Right lobe of liver (tissue), 6 donors: ENCODE measurements around the gene DNAAF3. TPM values are rescaled to one million over a fixed set of nuclear protein-coding genes. Genes with fewer than 3 reads are reported as not detected.
"Not testable (repeated sequence)": the region's sequence is repeated elsewhere in the genome, so short reads cannot be mapped to it uniquely, and the experiment has no call there.

ENCODE experiments used
- ATAC-seq, 4 donors: fragments of 200-7000 bp; cut with Tn5 transposase; one replicate each; pipeline ENCODE4 v1.9.1; 2020; ENCODE audit warnings: mild to moderate bottlenecking in 4 of 4, moderate library complexity in 4 of 4
- DNase-seq, 3 donors: peaks; one replicate each; pipeline ENCODE4 v3.0.0-alpha.2; 2020
- H3K27ac ChIP-seq, 3 donors: fragments of 200-600 bp; one replicate each; pipeline ENCODE4 v1.8.0; 2022
- H3K27me3 ChIP-seq, 2 donors: fragments of 200-600 bp; one replicate each; pipeline ENCODE4 v1.8.0; 2022
- H3K36me3 ChIP-seq, 4 donors: fragments of 200-600 bp; sonication (generic) in 1 of 4; one replicate each; pipeline versions ENCODE4 v1.5.1 to v1.8.0; 2017 to 2022; ENCODE audit warnings: control low read depth in 1 of 4
- H3K4me1 ChIP-seq, 4 donors: fragments of 200-600 bp; sonication (generic) in 1 of 4; one replicate each; pipeline versions ENCODE4 v1.5.1 to v1.8.0; 2017 to 2022; ENCODE audit warnings: control low read depth in 1 of 4
- H3K4me3 ChIP-seq, 3 donors: fragments of 200-600 bp; one replicate each; pipeline ENCODE4 v1.8.0; 2022
- H3K9me3 ChIP-seq, 4 donors: fragments of 200-600 bp; sonication (generic) in 1 of 4; one replicate each; pipeline versions ENCODE4 v1.5.1 to v1.8.0; 2017 to 2022; ENCODE audit warnings: control low read depth in 1 of 4
- POLR2A ChIP-seq: fragments of 450-650 bp; IDR thresholded peaks from one replicate; pipeline ENCODE4 v1.6.1; 2017; ENCODE audit warnings: antibody characterized with exemption, mild to moderate bottlenecking
- WGBS: methylation state at CpG from one replicate; pipeline ENCODE4 v1.1.6; 2018; ENCODE audit warnings: low coverage, low lambda C conversion rate; ENCODE audit not compliant: insufficient coverage; ENCODE audit errors: missing lambda C conversion rate; 5-methylcytosine and 5-hydroxymethylcytosine counted together
- intact Hi-C, 2 donors: fragments of 100-400 bp; cut with DNase I; formaldehyde crosslinking; loops; one replicate each; pipeline versions ENCODE4 v1.11.2 to v1.14.1; 2022
- total RNA-seq, 6 experiments: library from RNA; depleted of rRNA in 2 of 6; stranded (reverse); fragments of >200 nt in 2 of 6; fragmentation: NEBNext Ultra II Directional in 3 of 6; extraction: Animal tissue kit (Norgen Biotek cat#: 25700) in 3 of 6; gene quantifications; one replicate each; pipeline versions ENCODE4 v1.1.0 to v1.2.4, GENCODE V29; 2016 to 2023
- TF ChIP-seq, protein P1 (sequence below), 4 donors: fragments of 200-600 bp in 3 of 4; fragments of 450-650 bp in 1 of 4; IDR thresholded peaks; one replicate each; pipeline versions ENCODE4 v1.5.1 to v1.8.0; 2016 to 2022; ENCODE audit warnings: antibody characterized with exemption in 4 of 4, mild to moderate bottlenecking in 2 of 4
- donor health status: DM: no; HTN: yes; CAD: no.
- donor health status: DM: no; HTN: no; CAD: no.
- donor health status: DM: no; HTN: no; CAD: no.
- donor health status: DM: no; HTN: yes; CAD: no.
- donor health status: DM: no; HTN: yes; CAD: no.

Gene DNAAF3
- total RNA-seq, 6 experiments from 2014 or later: 0.22 to 4.3 (median 0.49) TPM

- H3K4me1 ChIP-seq: peaks cover 0 to under 1% (median 0%) of the 10 kb centered on the region in 4 donors
- H3K9me3 ChIP-seq: no peaks in the 10 kb centered on the region
- DNase-seq: peak in 2 of 3 donors; percentile 59 to 65
- TF ChIP-seq POLR2A: no peak
- TF ChIP-seq, protein P1, sequence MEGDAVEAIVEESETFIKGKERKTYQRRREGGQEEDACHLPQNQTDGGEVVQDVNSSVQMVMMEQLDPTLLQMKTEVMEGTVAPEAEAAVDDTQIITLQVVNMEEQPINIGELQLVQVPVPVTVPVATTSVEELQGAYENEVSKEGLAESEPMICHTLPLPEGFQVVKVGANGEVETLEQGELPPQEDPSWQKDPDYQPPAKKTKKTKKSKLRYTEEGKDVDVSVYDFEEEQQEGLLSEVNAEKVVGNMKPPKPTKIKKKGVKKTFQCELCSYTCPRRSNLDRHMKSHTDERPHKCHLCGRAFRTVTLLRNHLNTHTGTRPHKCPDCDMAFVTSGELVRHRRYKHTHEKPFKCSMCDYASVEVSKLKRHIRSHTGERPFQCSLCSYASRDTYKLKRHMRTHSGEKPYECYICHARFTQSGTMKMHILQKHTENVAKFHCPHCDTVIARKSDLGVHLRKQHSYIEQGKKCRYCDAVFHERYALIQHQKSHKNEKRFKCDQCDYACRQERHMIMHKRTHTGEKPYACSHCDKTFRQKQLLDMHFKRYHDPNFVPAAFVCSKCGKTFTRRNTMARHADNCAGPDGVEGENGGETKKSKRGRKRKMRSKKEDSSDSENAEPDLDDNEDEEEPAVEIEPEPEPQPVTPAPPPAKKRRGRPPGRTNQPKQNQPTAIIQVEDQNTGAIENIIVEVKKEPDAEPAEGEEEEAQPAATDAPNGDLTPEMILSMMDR (IDR thresholded peaks at IDR 0.05): no peak
- H3K4me3 ChIP-seq: peak overlapping the region in 2 of 3 donors; percentile 4 to 18
- intact Hi-C loops: no loop called here
- peaks cover 0 to 19% of the 10 kb centered on the region in 2 donors for H3K27me3 ChIP-seq
- WGBS: 0% methylated on average over 18 of the region's 37 CpGs
- no peaks in the 10 kb centered on the region for H3K36me3 ChIP-seq
- ATAC-seq: peak; percentile 61 to 82 (median 73)
- H3K27ac ChIP-seq: no peak overlapping the region
These were observed 7.4 kb upstream of the DNAAF3 start for GRCh38 chr19:55173714-55174409.

DNA sequence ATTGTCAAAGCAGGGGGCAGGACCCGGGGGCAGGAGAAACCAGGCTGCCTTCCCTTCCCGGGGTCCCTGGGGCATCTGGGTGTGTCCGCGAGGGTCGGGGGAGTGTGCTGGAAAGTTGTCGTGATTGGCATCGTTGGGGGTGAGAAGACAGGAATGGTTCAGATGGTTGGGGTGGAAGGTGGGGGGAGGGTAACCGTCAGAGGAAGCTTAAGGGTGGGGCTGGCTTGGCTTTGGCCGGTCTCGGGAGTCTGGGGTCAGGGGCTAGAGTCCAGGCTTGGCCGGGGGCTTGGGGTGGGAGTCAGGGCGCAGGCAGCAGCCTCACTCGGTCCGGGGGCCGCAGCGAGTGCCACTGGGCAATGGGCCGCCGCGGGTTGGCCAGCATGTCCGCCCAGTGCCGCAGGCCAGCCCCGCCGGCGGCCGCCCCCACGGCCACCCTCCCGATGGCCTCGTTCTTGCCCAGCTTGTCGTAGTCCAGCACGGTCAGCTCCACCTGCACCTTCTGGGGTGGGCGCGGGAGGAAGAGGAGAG lies 6.8 kb upstream of the DNAAF3 start:
- peak overlapping the region in 2 of 3 donors; percentile 4 to 18 for H3K4me3 ChIP-seq
- no peaks in the 10 kb centered on the region for H3K9me3 ChIP-seq
- H3K4me1 ChIP-seq: no peaks in the 10 kb centered on the region
- ATAC-seq: peak in 1 of 4 donors; percentile 4
- H3K27ac ChIP-seq: no peak overlapping the region
- H3K27me3 ChIP-seq: peaks cover 0 to 19% of the 10 kb centered on the region in 2 donors
- 4% methylated on average over 7 of the region's 32 CpGs for WGBS
- TF ChIP-seq, protein P1 (IDR thresholded peaks at IDR 0.05): no peak
- TF ChIP-seq POLR2A: no peak
- no peak for DNase-seq
- intact Hi-C loops: no loop called here
- no peaks in the 10 kb centered on the region for H3K36me3 ChIP-seq

DNA sequence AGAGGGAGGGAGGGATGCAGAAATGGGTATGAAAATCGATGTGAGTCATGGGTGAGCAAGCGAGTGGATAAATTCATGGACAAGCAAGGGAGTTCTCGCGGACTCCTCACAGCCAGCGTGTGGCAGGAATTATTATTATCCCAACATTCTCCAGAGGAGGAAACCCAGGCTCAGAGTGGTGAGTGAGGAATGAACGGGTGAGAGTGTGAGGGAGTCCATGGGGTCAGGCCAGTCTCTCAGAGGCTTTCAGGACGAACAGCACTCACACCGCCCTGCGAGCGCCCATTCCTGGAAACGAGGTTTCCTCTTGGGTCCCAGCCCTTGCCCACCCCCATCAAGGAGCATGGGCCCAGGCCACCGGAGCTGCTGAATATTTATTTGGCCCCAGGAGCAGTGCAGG lies 6.3 kb upstream of the DNAAF3 start:
- Histone ChIP-seq H3K36me3 (no peaks in the 10 kb centered on the region), H3K4me1 (no peaks in the 10 kb centered on the region), H3K4me3 (no peak overlapping the region), H3K9me3 (no peaks in the 10 kb centered on the region), H3K27ac (no peak overlapping the region), H3K27me3 (peaks cover 0 to 19% of the 10 kb centered on the region in 2 donors)
- intact Hi-C loops: no loop called here
- 17% methylated on average over 11 of the region's 12 CpGs for WGBS
- ATAC-seq (no peak), DNase-seq (no peak)
- TF ChIP-seq POLR2A: no peak
- TF ChIP-seq, protein P1 (IDR thresholded peaks at IDR 0.05): no peak

DNA sequence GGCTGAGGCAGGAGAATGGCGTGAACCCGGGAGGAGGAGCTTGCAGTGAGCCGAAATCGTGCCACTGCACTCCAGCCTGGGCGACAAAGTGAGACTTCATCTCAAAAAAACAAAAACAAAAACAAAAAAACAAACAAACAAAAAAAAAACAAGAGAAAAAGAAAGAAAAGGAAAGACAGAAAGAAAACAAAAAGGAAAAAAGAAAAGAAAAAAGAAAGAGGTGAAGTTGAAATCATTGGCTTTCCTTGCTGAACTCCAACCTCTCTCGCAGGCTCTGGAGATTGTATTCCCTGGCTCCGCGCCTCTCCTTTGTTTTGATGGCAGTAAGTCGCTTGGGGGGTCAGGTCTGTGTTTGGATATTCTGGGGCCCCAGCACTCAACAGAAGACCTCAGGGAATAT lies 5.9 kb upstream of the DNAAF3 start:
- DNase-seq, H3K4me3 ChIP-seq, intact Hi-C loops, H3K9me3 ChIP-seq, H3K27ac ChIP-seq, H3K4me1 ChIP-seq, H3K36me3 ChIP-seq, ATAC-seq: not testable (repeated sequence)
- WGBS: 70% methylated on average over 9 of the region's 9 CpGs
- peaks cover 0 to 19% of the 10 kb centered on the region in 2 donors for H3K27me3 ChIP-seq

GRCh38 chr19:55171440-55171839 lies 5.0 kb upstream of the DNAAF3 start:
- Histone ChIP-seq H3K36me3 (no peaks in the 10 kb centered on the region), H3K4me1 (peaks cover 0 to 5% (median 0%) of the 10 kb centered on the region in 4 donors), H3K27me3 (peaks cover 0 to 19% of the 10 kb centered on the region in 2 donors), H3K9me3 (no peaks in the 10 kb centered on the region), H3K27ac (no peak overlapping the region), H3K4me3 (no peak overlapping the region)
- TF ChIP-seq, protein P1 (IDR thresholded peaks at IDR 0.05): no peak
- no peak for TF ChIP-seq POLR2A
- intact Hi-C loops: no loop called here
- ATAC-seq (no peak), DNase-seq (no peak)
- 67% methylated on average over 5 of the region's 5 CpGs for WGBS
